HL-60 (cell line): ENCODE data around the gene NLRP3.

Experiments used
- DNase-seq, 2 experiments: peaks; one replicate each; pipeline ENCODE4 v3.0.0-alpha.2; 2010 to 2020; ENCODE audit warnings: low read depth in 1 of 2, low spot score in 1 of 2
- H3K27ac ChIP-seq: fragments of 250-450 bp; sonication (Bioruptor Pico); replicated peaks from 2 replicates; pipeline ENCODE4 v1.5.1; 2020; ENCODE audit warnings: mild to moderate bottlenecking, moderate library complexity
- H3K27me3 ChIP-seq: fragments of 250-450 bp; sonication (Bioruptor Pico); 2 replicates; pipeline ENCODE4 v1.5.1; 2021; ENCODE audit warnings: mild to moderate bottlenecking, moderate library complexity; ENCODE audit not compliant: insufficient read depth, poor library complexity, severe bottlenecking
- H3K4me3 ChIP-seq: replicated peaks from 2 replicates; pipeline ENCODE4 v1.5.1; 2011; ENCODE audit warnings: mild to moderate bottlenecking, control low read depth, low read length; ENCODE audit not compliant: insufficient read depth
- CTCF ChIP-seq: IDR thresholded peaks from one replicate; pipeline ENCODE4 v1.5.1; 2011; ENCODE audit warnings: low read length, control low read depth, inconsistent platforms; ENCODE audit not compliant: insufficient read depth
- GABPA ChIP-seq: IDR thresholded peaks from 2 replicates; pipeline ENCODE4 v1.6.1; 2012; ENCODE audit warnings: low read depth
- POLR2AphosphoS5 ChIP-seq: IDR thresholded peaks from 2 replicates; pipeline ENCODE4 v1.6.1; 2012; ENCODE audit warnings: low read depth
- REST ChIP-seq: IDR thresholded peaks from 2 replicates; pipeline ENCODE4 v1.6.1; 2012; ENCODE audit warnings: low read depth; ENCODE audit not compliant: insufficient replicate concordance
- SPI1 ChIP-seq: IDR thresholded peaks from 2 replicates; pipeline ENCODE4 v1.6.1; 2012; ENCODE audit warnings: low read depth, mild to moderate bottlenecking, borderline replicate concordance

NLRP3 gene

GRCh38 chr1:247411621-247412327 lies 4.2 kb upstream of the NLRP3 start:
- DNase-seq, result peak in 1 of 2 experiments; percentile 91
- TF ChIP-seq REST, result peak; percentile 22
- TF ChIP-seq POLR2AphosphoS5, result peak; percentile 92
- TF ChIP-seq CTCF, result no peak
- TF ChIP-seq GABPA, result 0 out of 2 replicates have a peak, but pooled peaks have one; percentile 11
- peak; percentile 36; the same call in 1 of the 2 replicates for TF ChIP-seq SPI1
- H3K27me3 ChIP-seq, result no peaks in the 10 kb centered on the region
- H3K4me3 ChIP-seq, result no peak overlapping the region
- H3K27ac ChIP-seq, result peak overlapping the region; percentile 68

- DNase-seq, result peak in 1 of 2 experiments; percentile 47
- Histone ChIP-seq H3K4me3 (peak overlapping the region; percentile 59), H3K27me3 (no peaks in the 10 kb centered on the region), H3K27ac (no peak overlapping the region)
- TF ChIP-seq SPI1, result peak; percentile 79
- TF ChIP-seq CTCF, result no peak
Measured at GRCh38 chr1:247417831-247418230, 1.9 kb downstream of the NLRP3 start.

- peak in 1 of 2 experiments; percentile 41 for DNase-seq
- no peak for TF ChIP-seq REST
- no peak for TF ChIP-seq POLR2AphosphoS5
- TF ChIP-seq SPI1, result no peak
- no peak for TF ChIP-seq CTCF
- TF ChIP-seq GABPA, result no peak
- Histone ChIP-seq H3K27me3 (no peaks in the 10 kb centered on the region), H3K27ac (no peak overlapping the region), H3K4me3 (peak overlapping the region; percentile 59)
Measured at GRCh38 chr1:247419336-247419735, 3.4 kb downstream of the NLRP3 start.

DNA sequence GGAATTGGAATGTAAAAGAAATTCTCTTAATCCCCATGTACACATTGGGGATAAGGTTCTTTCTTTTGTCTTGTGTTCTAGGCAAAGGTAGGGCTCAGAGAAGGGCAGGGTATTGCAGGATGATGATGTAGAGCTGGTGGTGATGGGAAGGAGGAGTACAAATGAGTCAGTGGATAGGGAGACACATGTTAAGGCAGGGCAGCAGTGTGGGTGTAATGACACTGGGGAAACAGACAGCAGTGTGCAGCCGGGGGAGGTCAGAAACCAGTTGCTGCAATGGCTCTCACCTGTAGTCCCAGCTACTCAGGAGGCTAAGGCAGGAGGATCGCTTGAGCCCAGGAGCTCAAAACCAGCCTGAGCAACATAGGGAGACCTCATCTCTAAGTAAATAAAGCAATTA lies 5.1 kb downstream of the NLRP3 start:
- Histone ChIP-seq H3K27me3 (no peaks in the 10 kb centered on the region), H3K27ac (no peak overlapping the region), H3K4me3 (peak overlapping the region; percentile 59)
- TF ChIP-seq CTCF (no peak), GABPA (no peak), REST (no peak), POLR2AphosphoS5 (no peak), SPI1 (no peak)
- no peak for DNase-seq
